Measurements from ENCODE around the gene EMC9.

GRCh38 chr14:24113801-24114531 lies 27.4 kb downstream of the EMC9 start:
- no peak for TF ChIP-seq CTCF (IDR thresholded peaks at IDR 0.05; ENCODE audit: insufficient read depth, low read depth, low read length)
- TF ChIP-seq EZH2 (IDR thresholded peaks at IDR 0.05; ENCODE audit: insufficient read depth, low read length) = no peak
